Measurements from ENCODE around the gene SLC35A5.

- no peak for TF ChIP-seq SIN3A (IDR thresholded peaks at IDR 0.05; ENCODE audit: borderline replicate concordance, insufficient read depth, low read depth, low read length)
- TF ChIP-seq, protein P1, sequence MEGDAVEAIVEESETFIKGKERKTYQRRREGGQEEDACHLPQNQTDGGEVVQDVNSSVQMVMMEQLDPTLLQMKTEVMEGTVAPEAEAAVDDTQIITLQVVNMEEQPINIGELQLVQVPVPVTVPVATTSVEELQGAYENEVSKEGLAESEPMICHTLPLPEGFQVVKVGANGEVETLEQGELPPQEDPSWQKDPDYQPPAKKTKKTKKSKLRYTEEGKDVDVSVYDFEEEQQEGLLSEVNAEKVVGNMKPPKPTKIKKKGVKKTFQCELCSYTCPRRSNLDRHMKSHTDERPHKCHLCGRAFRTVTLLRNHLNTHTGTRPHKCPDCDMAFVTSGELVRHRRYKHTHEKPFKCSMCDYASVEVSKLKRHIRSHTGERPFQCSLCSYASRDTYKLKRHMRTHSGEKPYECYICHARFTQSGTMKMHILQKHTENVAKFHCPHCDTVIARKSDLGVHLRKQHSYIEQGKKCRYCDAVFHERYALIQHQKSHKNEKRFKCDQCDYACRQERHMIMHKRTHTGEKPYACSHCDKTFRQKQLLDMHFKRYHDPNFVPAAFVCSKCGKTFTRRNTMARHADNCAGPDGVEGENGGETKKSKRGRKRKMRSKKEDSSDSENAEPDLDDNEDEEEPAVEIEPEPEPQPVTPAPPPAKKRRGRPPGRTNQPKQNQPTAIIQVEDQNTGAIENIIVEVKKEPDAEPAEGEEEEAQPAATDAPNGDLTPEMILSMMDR (IDR thresholded peaks at IDR 0.05) = no peak
These were observed 21.3 kb downstream of the SLC35A5 start for GRCh38 chr3:112583105-112583504.
